Stimulated activated CD4-positive, alpha-beta T cell treated with anti-CD3 and anti-CD28 coated beads, Interleukin-12 subunit alpha, Interleukin-12 subunit beta, amount 100 ng/mL, for 4 hours (primary cell): ENCODE data around the gene GMCL2.

ENCODE experiments used
- DNase-seq: peaks from one replicate; pipeline ENCODE4 v3.0.0-alpha.2; 2020

Gene GMCL2

DNA sequence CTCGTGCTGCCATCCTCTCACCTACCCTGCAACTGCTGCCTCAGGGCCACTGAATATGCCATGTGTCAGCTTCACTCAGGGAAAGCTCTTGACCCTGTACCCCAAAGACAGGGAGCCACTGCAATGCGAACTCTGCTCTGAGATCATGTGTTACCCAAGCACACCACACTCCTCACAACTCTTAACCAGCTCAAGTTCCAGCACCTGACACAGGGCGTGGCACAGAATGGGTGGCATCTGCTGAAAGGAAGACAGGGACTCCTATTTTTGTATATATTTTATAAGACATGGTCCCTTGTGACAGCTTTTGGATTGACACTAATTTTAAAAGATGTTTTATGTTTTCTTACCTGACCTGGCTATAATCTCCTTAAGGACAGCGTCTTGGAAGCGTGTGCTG, 34.7 kb upstream of the GMCL2 start:
- no peak for DNase-seq

- DNase-seq, result no peak
Observed at GRCh38 chr5:178221282-178221681, 34.1 kb upstream of the GMCL2 start.

- DNase-seq, result no peak
Observed at GRCh38 chr5:178218827-178219226, 31.7 kb upstream of the GMCL2 start.

GRCh38 chr5:178218237-178218776, 31.1 kb upstream of the GMCL2 start:
- no peak for DNase-seq

DNA sequence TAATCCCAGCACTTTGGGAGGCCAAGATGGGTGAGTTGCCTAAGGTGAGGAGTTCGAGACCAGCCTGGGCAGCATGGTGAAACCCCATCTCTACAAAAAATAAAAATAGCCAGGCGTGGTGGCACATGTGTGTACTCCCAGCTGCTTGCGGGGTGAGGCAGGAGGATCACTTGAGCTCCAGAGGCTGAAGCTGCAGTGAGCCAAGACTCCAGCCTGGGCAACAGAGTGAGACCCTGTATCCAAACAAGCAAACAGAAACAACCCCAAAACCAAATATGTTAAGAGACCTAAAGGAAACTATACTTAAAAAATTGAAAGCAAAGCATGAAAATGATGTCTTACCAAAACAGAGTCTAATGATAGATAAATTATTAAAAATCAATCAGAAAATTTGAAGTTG, 29.6 kb upstream of the GMCL2 start:
- no peak for DNase-seq

- DNase-seq, result no peak
Observed at GRCh38 chr5:178216088-178216534, 28.9 kb upstream of the GMCL2 start.

GRCh38 chr5:178215280-178216002, 28.3 kb upstream of the GMCL2 start:
- DNase-seq, result no peak

DNA sequence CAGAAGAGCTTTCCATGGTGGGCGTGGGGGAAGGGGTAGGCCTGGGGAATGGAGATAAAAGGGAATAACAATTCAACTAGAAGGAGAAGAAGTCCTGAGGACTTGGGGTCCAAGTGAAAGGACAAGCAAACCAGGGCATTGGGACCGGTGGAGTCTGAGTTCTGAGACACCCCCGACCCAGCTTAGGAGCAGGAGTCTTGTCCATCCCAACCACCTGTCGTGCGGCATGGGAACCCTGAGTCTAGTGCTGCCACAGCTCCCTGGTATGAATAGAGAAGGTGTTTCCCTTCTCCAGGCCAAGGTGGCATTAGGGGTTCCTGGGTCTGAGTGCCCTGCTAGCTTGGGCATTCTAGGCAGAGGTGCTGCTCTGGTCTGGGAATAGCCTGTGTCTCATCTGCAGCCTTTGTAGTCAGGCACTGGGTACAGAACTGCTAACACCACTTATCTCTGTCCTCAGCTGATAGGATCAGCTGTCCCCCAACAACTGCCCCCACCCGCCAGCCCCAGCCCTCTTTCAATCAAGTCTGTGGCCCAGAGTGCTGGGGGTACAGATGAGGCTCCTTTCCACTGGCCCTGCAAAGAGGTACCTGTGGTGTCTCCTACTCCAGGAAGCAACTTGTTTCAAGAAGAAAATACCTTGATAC, 27.1 kb upstream of the GMCL2 start:
- no peak for DNase-seq

GRCh38 chr5:178213748-178214151, 26.6 kb upstream of the GMCL2 start:
- no peak for DNase-seq

DNA sequence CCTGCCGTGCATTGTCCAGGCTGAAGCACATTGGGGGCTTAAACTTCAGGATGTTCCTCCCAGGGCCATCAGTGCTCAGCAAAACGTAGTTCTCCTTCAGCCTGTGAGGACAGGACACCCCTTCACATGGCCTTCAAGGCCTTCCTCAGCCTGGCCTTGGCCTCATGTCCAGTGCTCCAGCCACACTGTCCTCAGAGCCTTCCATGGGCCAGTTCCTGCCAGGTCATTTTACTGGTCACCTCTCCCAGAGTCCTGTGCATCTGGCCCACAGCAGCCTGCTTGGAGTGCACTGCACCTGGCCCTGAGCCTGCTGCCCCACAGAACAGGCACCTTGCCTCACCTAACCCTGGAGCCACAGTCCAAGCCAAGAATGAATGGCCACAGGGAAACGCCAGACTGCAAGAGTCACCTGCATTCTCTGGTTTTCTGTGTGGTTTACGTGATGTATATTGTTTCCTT, 25.9 kb upstream of the GMCL2 start:
- DNase-seq, result no peak

DNA sequence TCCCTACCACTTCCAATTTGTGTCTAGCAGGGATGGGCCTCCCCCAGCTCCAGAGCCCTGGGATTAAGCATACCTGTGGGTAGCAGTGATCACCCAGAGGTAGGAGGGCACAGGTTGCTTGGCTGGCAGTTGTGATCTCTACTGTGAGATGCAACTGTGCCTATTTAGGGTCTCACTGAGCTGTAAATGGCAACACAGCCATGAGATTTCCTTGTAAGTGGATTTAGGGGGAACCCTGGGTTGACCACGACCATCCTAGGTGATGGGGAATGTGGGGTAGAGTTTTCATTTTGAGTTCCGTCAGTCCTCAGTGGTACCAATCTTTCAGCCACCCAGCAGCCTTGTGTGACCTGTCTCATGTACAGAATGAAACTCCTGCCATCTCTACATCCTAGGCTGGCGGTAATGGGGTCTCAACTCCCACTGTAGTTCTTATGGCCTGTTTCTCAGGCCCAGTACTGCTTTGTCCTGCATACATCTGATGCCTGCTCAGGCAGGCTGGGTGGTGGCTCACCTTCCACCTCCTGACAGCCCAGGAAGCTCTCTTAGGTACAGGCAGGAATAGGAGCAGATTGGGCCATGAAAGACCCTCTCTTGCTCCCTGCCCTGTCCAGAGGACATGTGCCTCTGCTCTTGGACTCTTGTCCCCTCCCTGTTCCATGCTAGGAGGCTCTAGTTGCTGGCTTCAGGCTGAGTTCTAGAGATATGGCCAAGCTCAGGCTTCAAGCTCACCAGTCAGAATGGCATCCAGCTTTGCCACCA, 25.3 kb upstream of the GMCL2 start:
- DNase-seq, result no peak

DNA sequence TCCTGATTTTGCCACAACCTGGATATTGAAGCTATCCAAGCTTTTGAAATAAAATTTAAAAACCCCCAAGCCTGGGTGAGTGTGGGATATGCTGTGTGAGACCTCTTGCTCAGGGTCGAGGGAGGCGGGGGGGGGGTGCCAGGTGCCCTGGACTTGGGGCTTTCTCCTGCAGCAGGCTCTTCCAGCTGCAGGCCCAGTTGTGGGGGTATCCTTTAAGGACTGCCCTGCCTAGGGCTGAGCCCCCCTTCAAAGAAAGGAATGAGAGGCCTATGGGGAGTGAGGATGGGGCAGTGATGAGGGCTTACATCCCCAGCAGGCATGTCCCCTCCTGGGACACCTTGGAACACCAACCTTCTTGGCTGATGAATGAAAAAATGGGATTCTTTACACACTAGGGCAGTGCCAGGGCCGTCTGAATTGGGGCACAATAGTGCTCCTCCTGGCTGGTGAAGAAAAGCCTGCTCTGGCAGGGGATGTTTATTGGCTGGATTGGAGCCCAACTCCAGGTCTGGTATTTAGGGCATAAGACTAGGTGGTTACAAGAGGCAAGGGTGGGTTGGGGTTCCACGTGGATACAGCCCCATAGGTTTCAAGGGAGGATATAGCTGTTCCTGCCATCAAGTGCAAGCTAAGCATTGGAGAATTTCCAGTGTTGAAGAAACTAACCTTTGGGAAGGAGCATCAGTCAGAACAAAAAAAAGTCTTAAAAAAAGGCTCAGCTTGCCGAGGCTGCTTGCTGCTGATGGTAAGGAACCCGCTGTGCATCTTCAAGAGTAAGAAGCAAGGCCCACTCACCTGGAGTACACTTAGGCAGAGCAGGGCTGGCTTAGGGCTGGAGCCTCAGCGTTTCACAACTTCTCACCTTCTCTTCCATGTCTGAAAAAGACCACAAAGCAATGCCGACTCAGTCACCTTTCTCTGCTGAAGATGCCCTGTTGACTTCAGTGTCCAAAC, 24.2 kb upstream of the GMCL2 start:
- no peak for DNase-seq

GRCh38 chr5:178210686-178211085, 23.5 kb upstream of the GMCL2 start:
- DNase-seq, result no peak

DNA sequence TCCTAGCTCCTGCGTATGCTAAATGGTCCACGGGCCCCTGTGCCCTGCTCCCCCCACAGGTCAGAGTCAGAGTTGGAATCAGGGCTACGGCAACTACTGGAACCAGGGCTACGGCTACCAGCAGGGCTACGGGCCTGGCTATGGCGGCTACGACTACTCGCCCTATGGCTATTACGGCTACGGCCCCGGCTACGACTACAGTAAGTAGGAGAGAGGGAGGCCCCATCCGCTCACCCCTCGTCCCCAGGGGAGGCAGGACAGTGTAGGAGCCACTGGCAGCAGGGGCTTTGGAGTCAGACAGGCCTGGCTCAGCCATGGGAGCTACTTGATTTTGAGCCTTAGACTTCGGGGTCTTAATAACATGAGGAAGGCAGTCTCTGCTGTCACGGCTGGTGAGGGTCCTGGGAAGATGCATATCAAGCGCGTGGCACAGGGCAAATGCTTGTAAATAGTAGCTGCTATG, 22.9 kb upstream of the GMCL2 start:
- DNase-seq, result no peak

- no peak for DNase-seq
Observed at GRCh38 chr5:178209334-178210072, 22.3 kb upstream of the GMCL2 start.

DNA sequence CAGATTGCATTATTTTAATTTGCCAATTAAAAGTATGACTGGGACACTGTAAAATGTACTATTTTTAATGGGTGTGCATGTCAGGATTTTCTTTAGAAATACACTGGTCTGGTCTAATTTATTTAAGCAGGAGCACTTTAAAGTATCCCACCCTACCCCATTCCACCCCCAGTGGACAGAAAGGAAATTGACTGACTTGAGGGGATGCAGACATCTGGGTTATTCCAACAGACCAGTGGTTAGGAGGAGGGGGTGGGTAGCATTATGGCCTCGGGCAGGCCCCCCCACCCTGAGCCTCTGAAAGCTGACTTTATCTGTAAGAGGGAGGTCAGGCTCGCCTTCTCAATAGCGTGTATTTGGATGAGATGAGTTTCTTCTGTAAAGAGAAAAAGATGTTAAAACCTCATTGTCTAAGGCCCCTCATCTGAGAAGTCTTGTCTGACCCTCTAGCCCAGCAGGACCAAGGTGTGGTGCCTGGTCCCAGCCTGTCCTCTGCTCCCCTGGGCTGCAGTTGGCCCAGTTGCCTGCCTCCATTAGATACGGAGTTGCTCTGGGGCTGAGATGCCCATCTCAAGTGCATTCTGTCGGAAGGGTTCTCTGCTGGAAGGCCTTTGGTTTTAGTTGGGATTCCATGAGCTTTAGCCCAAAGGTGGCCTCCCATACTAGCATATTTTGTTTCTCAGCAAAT, 21.5 kb upstream of the GMCL2 start:
- no peak for DNase-seq

DNA sequence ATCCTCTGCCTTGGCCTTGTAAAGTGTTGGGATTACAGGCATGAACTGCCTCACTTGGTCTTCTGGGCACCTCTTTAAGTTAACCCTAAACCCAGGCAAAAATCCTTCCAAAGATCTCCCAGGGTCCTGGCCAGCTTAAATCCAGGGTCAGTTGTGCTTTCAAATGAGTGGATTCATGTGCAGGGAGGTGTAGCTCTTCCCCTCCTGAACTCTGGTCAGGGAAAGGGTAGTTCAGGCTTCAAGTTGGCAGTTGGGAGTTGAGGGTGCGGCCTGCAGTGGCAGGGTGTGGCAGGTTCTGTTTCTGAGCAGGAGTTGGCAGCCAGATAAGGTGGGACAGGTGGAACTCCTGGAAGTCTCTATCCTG, 20.7 kb upstream of the GMCL2 start:
- DNase-seq, result no peak

GRCh38 chr5:178207183-178207916, 20.2 kb upstream of the GMCL2 start:
- DNase-seq, result no peak

DNA sequence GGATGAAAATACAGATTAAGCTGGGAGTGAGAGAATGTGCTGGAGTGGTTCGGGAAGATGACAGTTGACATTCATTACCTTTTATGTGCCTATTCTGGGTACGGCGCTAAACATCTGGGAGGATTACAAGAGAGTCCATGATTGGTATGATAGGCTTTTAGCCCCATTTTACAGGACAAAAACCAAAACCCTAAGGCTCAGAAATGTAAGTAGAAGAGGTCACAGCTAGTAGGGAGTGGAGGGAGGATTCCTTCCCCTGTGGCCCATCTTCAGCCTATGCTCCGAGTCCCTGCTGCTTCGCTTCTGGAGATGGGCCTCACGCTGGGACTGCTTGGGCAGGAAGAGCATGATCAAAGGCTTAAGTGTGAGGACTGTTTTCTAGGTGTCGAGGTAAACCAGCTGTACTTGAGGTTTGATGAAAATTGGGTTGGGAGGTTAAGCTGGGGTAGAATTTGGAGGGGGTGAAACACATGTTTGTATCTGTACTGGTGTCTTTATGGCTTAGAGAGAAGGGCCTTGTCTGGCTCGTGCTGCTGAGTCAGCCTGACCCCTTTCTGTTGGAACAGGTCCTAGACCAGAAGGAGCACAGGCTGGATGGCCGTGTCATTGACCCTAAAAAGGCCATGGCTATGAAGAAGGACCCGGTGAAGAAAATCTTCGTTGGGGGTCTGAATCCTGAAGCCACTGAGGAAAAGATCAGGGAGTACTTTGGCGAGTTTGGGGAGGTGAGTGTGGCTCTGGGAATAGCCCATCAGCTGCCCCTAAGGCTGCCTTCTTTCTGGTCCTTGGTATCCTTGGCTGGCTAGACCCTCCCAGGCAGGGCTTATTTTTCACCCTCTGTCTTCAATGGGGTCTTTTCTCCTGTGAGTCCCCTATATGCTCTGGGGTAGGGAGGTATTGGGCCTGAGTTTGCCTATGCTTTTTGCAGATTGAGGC, 19.3 kb upstream of the GMCL2 start:
- DNase-seq, result no peak
